K562 treated with DMSO at 1 percent for 12 hours (cell line): ENCODE measurements around the gene SLIT1. TPM values are rescaled to one million over a fixed set of nuclear protein-coding genes. Genes with fewer than 3 reads are reported as not detected.

ENCODE experiments used
- total RNA-seq: library from RNA; unstranded; fragments of 300-600 nt; gene quantifications from 2 replicates; pipeline ENCODE4 v1.2.3, GENCODE V29; 2022; ENCODE audit not compliant: insufficient read depth

SLIT1 gene
- 0.16 TPM in 1 of 2 replicates, not detected in the other for total RNA-seq

DNA sequence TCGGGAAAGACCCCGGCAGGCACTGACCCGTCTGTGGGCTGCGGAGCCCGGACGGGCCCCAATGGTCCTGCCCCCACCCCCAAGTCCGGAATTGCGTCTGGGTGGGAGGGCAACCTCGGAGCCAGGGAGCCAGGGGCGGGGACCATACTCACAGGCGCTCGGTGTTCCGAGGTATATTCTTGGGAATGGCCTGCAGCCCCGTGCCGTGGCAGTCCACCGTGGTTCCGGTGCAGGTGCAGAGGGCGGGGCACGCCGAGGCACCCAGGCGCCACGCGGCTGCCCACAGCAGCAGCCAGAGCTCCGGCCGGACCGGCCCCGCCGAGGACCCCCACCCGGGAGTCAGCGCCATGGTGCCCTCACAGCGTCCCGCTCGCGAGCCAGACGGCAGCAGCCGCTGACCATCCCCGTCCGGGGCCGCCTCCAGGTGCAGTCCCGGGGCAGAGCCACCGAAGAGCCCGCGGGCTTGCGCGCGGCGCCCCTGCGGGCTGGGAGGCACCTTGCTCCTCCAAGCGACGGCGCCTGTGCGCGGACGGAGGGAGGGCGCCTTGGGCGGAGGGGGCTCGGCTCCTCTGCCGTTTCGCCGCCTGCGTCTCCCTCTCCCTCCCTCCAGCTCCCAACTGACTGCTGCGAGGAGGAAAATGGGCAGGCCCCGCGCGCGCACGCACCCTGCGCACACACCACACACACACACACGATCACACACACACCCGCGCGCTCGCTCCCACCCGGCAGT, at the start of gene SLIT1:
Gene SLIT1 (minus strand): TSS at position 634 of the 733 bp plus-strand sequence. CDS start 285 bp downstream, at position 349.

Other genes starting within 250 kb of the SLIT1 start
- gene ARHGAP19, start 106.7 kb upstream of the SLIT1 start, total RNA-seq, result 10.7 and 22.6 TPM in 2 replicates
- gene FRAT1, start 133.3 kb upstream of the SLIT1 start, total RNA-seq, result 4.0 TPM in 2 replicates
- gene FRAT2, start 148.8 kb upstream of the SLIT1 start, total RNA-seq, result 23.1 and 23.6 TPM in 2 replicates
- 6.5 and 7.9 TPM in 2 replicates for gene RRP12, start 215.4 kb upstream of the SLIT1 start, total RNA-seq
- 157 and 193 TPM in 2 replicates for gene PGAM1, start 240.2 kb upstream of the SLIT1 start, total RNA-seq